Stimulated activated CD4-positive, alpha-beta T cell treated with anti-CD3 and anti-CD28 coated beads, Interleukin-1b, Interleukin-23, amount 100 ng/mL, for 24 hours (primary cell): ENCODE data around the gene ATG5.

Experiments
- DNase-seq, 4 experiments: peaks; one replicate each; pipeline ENCODE4 v3.0.0-alpha.2; 2020; ENCODE audit warnings: low read depth in 4 of 4, low spot score in 1 of 4

ATG5 gene

DNA sequence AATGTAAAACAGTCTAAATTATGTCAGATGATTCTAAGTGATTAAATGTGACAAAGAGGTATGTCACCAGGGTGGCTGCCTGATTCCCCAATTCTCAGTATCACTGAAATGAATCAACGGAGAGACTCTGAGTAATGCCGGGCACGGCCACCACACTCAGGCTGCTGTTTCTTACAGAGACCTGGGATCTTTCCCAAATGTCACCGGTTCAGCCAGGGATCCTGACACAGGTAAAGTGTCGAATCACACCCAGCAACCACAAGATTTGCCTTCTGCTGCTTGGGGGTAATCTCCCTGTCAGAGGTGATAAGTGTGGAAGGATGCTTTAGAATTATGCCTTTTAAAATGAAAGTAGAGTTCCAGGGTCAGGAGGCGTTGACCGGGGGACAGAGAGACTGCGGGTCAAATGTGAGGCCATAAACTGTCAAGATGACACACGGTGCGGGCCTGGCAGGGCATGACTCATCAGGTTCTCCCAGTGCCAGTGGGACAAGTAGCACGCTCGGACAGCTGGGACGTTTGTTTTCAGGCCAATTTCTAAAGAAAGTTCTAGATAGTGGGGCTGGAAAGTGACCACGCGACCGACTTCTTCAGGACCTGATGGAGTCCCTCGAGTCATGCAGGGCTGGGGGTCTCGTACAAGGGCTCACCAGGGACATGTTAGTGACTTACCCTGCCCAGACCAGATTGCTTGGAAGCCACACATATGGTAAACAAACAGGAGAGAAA is 190.5 kb downstream of the ATG5 start:
- no peak for DNase-seq
